Stimulated activated CD4-positive, alpha-beta T cell treated with anti-CD3 and anti-CD28 coated beads, Interleukin-12 subunit alpha, Interleukin-12 subunit beta, amount 100 ng/mL, for 4 hours (primary cell): ENCODE results near the gene ADAR.

Experiments used
- DNase-seq: peaks from one replicate; pipeline ENCODE4 v3.0.0-alpha.2; 2020

ADAR gene

GRCh38 chr1:154616659-154617345 is 8.8 kb upstream of the ADAR start:
- no peak for DNase-seq

GRCh38 chr1:154615411-154615810 is 7.4 kb upstream of the ADAR start:
- no peak for DNase-seq

- no peak for DNase-seq
Measured at GRCh38 chr1:154614901-154615300, 6.9 kb upstream of the ADAR start.

- no peak for DNase-seq
Measured at GRCh38 chr1:154614247-154614646, 6.3 kb upstream of the ADAR start.

GRCh38 chr1:154611150-154611862 is 3.3 kb upstream of the ADAR start:
- no peak for DNase-seq

- DNase-seq = peak; percentile 43
Measured at GRCh38 chr1:154609398-154610380, 1.7 kb upstream of the ADAR start.

GRCh38 chr1:154608397-154609270 is 648 bp upstream of the ADAR start:
- DNase-seq = peak; percentile 19

- DNase-seq = no peak
Measured at GRCh38 chr1:154607106-154607608, 829 bp downstream of the ADAR start.

GRCh38 chr1:154605534-154605933 is 2.5 kb downstream of the ADAR start:
- no peak for DNase-seq

GRCh38 chr1:154603317-154603716 is 4.7 kb downstream of the ADAR start:
- no peak for DNase-seq

- no peak for DNase-seq
Measured at GRCh38 chr1:154599658-154600057, 8.3 kb downstream of the ADAR start.

- no peak for DNase-seq
Measured at GRCh38 chr1:154598871-154599635, 8.9 kb downstream of the ADAR start.

GRCh38 chr1:154595621-154596020 is 12.4 kb downstream of the ADAR start:
- no peak for DNase-seq

- no peak for DNase-seq
Measured at GRCh38 chr1:154594811-154595210, 13.2 kb downstream of the ADAR start.

- DNase-seq = no peak
Measured at GRCh38 chr1:154593390-154593789, 14.6 kb downstream of the ADAR start.

GRCh38 chr1:154591206-154591605 is 16.8 kb downstream of the ADAR start:
- DNase-seq = no peak

GRCh38 chr1:154590756-154591155 is 17.2 kb downstream of the ADAR start:
- DNase-seq = no peak

GRCh38 chr1:154589780-154590179 is 18.2 kb downstream of the ADAR start:
- no peak for DNase-seq

GRCh38 chr1:154586641-154587040 is 21.3 kb downstream of the ADAR start:
- DNase-seq = no peak

GRCh38 chr1:154586231-154586630 is 21.8 kb downstream of the ADAR start:
- DNase-seq = no peak

GRCh38 chr1:154584267-154584994 is 23.6 kb downstream of the ADAR start:
- DNase-seq = no peak
